ENCODE results near the gene SLC5A10.
"Not testable (repeated sequence)": the region's sequence is repeated elsewhere in the genome, so short reads cannot be mapped to it uniquely, and the experiment has no call there.

Gene SLC5A10
- total RNA-seq = 0 to 0.18 (median 0) reads per million in 4 experiments

DNA sequence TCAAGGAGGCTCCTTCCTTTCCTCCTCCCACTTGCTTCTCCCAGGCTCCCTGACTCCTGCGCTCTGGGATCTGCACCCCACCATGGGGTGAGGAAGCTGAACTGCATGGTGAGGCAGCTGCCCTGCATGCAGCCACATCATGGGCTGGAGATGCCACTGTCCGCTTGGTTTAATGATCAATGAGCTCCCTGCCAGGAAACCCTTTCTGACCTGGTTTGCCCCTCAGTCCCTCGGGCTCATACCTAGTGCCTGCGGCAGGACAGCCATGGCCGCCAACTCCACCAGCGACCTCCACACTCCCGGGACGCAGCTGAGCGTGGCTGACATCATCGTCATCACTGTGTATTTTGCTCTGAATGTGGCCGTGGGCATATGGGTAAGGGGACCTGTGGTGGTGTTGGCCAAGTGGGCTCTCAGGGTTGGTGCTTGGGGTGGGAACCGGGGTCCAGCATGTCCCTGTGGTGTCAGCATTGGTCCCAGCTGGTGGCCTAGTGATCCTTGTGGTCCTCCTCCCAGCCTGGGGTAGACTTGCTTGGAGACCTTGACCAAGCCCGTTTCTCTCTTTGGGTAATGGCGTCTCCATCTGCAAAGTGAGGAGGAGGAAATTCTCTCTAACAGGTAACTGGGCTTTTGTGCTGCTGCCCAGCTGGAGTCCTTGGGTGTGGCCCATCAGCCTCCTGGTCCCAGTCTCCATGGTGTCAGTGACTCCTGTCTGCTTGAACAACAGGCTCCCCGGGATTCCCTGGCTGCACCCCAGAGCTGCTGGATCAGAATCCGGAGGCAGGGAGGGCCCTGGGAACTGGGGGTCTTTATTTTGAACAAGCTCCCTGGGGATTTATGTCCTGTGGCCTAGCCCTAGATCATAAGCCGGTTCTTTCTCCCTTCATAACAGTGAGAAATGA, at the start of gene SLC5A10:
TSS of gene SLC5A10 (plus strand) at position 225 of the 902 bp plus-strand sequence. CDS start at position 266, 41 bp downstream.
- DNase-seq = no peak

DNA sequence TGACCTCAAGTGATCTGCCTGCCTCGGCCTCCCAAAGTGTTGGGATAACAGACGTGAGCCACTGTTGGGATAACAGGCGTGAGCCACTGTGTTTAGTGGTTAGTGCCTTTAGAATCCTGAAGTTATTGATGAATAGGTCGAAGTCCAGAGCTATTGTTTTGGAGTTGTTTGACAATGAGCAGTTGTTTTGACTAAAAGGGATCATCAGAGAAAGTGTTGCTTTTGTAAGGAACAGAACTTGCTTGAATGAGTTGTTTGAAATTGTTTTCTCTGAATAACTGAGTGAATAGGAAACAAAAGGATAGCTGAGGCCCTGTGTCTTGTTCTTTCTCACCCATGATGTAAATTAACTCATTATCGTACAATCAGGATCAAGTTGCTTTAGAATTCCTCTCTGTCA, 47.5 kb upstream of the SLC5A10 start:
- DNase-seq = no peak

DNA sequence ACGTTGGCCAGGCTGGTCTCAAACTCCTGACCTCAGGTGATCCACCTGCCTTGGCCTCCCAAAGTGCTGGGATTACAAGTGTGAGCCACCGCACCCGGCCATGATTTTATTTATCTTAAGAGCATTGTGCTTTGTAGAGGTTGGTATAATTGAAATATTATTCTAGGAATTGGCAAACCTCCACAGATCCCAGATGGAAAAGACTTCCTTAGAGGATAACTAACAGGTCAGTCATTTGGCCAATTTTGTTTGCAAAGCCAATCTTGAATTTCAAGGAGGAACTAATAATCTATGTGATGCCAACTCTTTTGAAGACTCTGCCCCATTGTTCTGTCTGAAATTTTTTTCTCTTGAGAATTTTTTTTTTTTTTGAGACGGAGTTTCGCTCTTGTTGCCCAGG, 46.7 kb upstream of the SLC5A10 start:
- DNase-seq = no peak

DNA sequence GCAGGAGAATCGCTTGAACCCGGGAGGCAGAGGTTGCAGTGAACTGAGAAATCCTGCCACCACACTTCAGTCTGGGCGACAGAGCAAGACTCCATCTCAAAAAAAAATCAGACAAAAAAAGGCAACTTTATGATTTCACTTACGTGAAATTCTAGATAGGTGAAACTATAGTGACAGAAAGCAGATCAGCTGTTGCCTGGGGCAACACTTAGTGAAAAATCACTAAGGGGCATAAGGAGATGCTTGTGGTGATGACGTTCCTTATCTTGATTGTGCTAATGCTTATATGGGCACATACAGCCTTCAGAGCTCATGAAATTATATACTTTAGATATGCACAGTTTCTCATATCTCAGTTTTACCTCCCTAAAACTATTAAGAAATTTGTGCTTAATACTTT, 41.6 kb upstream of the SLC5A10 start:
- DNase-seq = no peak

DNA sequence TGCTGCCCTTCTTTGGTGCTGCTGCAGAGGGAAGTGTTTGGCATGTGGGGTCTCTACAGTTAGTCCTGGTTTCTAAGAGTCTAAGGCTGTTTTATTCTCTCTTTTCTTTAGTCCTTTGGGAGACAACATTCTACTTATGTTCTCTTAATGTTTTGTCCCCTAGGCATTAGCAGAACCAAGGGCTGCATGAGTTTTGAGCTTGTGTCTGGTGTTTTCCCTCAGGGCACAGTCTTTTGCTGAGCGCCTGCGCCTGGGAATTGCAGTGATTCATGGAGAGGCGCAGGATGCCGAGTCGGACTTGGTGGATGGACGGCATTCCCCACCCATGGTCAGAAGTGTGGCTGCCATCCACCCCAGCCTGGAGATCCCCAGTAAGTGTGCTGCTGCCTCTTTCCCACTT, 41.1 kb upstream of the SLC5A10 start:
- no peak for DNase-seq

DNA sequence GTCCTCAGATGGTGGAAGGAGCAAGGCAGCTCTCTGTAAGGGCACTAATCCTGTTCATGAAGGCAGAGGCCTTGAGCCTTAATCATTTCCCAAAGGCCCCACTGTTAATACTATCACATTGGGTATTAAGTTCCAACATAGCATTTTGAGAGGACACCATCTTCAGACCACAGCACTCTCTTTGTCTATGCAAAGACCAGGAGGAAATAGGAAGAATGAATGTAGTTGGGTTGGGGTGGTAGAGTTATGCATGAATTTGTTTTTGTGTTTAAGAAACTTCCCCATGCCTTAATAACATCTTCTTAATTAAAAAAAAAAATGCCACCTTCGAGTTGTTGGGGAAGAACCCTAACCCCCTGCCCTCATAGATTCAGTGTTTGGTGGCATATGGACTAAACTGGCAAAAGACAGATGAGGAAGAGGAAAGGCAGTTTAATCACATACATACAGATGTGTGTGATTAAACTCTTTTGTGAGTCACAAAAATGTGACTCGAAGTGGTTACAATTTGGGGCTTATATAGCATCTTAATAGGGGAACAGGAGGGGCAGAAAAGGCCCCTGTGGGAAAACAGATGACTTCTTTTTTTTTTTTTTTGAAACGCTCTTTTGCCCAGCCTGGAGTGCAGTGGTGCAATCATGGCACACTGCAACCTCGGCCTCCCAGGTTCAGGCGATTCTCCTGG, 35.0 kb upstream of the SLC5A10 start:
- no peak for DNase-seq

DNA sequence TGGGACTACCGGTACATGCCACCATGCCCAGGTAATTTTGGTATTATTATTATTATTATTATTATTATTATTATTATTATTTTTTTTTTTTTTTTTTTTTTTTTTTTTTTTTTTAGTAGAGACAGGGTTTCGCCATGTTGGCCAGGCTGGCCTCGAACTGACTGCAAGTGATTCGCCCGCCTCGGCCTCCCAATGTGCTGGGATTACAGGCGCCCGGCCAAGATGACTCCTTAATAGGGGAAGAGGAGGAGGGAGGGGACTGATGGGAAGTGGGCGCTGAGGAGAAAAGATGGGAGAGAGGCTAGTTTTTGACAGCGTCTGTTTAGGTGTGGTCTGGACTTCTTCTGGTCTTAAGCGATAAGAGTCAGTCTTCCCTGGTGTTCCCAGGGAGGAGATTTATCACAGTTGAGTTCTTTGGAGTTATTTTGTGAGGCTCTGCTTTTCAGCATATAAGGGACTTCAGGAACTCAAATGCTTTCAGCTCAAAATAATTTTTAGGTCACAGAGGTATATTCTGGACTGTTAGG, 34.4 kb upstream of the SLC5A10 start:
- DNase-seq = no peak

DNA sequence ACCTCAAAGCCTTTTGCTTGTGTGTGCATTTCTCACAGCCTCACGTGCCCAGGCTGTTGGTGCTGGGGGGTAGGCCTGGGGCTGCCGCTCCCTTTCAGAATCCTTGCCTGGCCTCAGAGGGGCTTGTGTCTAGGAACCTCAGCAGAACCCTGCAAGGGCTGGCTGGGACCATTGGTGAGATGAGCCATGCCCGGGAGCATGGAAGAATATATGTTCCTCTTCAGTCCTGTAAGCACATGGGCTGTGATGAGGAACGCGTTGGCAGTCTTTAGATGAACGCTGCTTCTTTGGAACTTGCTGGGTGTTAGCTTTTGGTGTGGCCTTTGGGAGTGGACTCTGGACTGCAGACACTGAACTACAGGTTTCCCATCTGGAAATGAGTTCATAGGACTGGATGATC, 32.0 kb upstream of the SLC5A10 start:
- no peak for DNase-seq

DNA sequence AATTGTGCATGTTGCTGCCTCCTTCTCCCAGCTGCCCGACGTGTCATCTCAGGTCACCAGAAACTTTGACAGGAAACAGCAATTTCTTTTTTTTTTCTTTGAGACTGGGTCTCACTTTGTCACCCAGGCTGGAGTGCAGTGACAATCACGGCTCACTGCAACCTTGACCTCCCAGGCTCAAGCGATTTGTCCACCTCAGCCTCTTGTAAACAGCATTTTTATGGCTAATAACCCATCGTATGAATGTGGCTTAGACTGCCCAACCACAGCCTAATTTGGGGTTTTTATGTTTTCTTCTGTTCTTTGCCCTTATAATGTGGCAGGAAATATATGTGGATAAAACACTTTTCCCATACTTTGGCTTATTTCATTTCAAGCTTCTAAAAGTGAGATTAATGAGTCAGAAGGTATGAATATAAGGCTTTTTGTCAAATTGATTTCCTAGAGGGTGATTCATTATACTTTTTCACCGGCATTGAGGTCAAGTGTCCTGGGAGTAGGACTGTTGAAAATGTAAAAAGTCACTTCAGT, 31.0 kb upstream of the SLC5A10 start:
- DNase-seq = no peak

DNA sequence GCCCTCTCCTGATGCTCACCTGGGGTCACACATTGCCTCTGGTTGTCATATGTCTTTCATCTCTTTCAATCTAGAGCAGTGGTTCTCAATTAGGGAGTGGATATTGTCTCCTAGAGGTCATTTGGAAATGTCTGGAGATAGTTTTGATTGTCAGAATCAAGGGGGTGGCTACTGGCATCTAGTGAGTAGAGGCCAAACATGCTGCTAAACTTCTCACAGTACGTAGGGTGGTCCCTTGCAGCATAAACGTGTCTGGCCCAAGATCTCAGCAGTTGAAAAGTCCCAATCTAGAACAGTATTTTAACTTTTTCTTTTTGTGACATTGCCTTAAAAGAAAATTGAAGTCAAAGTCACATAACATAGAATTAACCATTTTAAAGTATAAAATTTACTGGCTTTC, 30.5 kb upstream of the SLC5A10 start:
- no peak for DNase-seq

DNA sequence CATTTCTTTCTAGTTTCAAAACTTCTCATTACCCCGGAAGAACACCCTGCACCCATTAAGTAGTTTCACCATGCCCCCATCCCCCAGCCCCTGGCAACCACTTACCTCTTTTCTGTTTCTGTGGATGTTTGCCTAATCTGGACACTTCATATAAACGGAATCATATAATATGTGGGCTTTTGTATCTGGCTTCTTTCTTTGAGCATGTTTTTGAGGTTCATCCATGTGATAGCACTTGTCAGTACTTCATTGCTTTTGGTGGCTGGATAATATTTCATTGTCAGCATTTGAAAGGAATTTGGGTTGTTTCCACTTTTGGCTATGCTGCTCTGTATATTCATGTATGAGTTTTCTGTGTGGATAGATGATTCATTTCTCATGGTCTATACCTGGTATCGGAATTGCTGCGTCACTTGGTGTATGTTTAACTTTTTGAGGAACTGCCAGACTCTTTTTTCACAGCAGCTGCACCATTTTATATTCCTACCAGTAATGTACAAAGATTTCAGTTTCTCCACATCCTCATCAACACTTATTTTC, 30.0 kb upstream of the SLC5A10 start:
- no peak for DNase-seq

DNA sequence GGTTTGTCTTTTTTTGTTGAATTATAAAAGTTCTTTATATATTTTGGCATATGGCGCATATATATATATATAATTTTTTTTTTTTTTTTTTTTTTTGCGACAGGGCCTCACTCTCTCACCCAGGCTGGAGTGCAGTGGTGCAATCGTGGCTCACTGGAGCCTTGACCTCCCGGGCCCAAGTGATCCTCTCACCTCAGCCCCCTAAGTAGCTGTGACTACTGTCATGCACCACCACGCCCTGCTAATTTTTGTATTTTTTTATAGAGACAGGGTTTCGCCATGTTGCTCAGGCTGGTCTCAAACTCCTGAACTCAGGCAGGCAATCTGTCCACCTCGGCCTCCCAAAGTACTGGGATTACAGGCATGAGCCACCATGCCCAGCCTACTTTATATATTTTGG, 29.4 kb upstream of the SLC5A10 start:
- not testable (repeated sequence) for DNase-seq

DNA sequence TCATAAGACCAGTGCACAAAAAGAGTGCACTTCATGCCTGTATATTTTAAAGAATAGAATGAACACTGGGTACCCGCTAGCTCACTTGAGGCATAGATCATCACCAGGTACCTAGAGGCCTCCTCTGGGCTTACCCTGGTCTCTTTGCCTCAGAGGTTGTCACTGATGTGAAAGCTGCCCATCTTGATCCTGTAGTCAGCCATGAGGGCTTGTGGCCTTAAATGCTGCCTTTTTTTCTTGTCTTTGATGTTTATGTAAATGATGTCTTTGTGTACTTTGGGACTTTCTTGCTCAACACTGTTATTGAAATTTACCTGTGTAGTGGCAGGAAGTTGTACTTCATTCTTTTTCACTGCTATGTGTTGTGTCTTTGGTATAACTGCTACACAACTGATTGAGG, 26.8 kb upstream of the SLC5A10 start:
- no peak for DNase-seq

DNA sequence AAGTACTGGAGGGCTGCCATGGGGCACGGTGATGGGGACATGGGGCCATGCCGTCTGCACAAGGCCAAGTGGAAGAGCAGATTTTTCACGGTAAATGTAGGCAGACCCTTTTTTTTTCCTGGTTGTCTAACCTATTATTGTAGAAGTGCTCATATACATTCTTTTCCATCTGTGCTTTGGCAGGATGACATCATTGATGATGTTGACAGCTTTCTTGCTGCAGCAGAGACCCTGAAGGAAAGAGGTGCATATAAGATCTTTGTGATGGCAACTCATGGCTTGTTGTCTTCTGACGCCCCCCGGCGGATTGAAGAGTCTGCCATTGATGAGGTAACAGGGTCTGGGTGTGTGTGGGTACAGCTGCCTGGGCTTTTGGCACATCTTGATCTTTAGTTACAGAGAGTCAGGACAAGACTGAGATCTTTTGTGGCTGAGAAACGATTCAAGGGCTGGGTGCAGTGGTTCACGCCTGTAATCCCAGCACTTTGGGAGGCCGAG, 23.3 kb upstream of the SLC5A10 start:
- DNase-seq = no peak

DNA sequence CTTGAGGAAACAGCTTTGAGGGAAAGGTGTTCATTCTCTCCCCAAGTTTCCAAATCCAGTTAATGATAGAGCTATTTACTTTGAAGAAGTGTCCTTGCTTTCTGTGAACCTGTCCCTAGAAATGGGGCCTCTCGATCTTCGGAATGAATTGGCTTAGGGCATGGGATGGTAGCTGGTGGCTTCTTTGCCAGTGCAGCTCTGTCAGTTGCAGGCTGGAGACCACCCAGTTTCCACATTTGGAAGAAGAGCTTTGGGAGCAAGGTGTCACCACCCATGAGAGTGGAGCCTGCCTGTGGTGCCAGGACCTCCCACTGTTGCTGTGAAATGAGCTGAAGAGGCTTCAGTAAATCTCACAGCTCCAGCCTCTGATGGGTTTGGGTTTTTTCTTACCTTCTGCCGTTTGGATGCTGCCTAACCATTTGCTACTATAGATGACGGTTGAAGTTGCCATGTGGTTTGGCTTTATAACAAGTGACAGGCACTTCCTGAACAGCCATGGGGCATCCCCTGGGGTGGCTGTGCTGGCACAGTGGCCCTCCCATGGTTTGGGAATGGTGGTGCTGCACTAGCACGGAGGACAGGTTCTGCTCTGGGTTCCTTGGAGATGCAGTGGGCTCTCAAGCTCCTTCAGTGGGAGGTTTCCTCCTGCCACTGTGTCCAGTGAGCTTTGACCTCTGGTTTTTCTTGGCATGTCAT, 19.5 kb upstream of the SLC5A10 start:
- DNase-seq = no peak

DNA sequence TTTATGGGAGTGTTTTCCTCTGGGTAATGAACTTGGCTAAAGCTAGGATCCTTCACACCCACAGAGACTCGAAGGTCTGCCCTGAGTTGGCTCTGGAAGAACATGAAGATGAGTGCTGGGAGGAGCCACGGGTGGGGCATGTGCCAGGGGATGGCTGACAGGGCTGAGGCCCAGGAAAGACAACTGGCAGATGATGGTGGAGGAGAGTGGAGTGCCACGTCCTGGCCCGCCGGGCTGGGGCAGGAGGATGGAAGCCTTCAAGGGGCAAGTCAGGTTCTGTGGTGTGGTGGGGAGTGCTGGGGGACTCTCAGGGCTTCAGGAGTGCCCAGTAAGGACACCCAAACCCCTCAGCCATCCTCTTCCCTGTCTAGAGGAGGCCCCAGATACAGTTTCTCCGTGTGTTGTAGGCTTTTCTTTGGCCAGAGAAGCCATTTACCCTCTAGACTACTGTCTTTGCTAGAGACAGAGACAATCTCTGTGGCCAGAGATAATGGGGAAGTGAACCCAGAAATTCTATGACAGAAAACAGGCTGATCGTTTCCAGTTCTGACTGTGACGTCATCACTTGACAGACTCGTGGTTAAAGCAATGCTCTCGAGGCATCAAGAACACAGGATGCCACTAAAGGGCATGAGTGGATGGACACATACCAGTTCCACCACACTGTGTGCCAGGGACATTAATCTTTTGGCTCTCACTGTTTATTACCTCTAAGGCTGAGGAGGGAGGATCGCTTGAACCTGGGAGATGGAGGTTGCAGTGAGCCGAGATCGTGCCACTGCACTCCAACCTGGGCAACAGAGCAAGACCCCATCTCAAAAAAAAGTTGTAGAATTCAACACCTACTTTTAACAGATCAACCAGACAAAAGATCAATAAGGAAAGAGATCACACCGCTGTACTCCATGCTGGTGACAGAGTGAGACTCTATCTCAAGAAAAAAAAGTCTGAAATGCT, 18.6 kb upstream of the SLC5A10 start:
- DNase-seq = no peak

DNA sequence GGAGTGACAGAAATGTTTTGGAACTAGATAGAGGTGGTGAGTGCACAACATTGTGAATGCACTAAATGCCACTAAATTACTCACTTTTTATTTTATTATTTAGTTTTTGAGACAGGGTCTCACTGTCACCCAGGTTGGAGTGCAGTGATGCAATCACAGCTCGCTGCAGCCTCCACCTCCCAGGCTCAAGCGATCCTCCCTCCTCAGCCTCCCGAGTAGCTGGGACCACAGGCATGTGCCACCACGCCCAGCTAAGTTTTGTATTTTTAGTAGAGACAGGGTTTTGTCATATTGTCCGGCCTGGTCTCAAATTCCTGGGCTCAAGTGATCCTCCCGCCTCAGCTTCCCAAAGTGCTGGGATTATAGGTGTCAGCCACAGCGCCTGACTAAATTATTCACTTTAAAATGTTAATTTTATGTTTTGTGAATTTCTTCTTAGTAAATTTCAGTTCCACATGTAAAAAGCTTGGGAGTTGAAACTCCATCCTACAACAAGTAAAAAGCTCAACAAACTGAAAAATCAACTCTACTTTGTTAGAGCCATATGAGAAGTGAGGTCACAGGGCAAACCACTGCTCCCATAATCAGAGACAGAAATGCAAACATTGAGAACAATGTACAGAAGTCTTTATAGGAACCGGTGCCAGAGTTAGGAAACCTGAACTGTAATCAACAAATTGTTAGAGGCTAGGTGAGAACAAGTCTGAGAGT, 13.8 kb upstream of the SLC5A10 start:
- no peak for DNase-seq

DNA sequence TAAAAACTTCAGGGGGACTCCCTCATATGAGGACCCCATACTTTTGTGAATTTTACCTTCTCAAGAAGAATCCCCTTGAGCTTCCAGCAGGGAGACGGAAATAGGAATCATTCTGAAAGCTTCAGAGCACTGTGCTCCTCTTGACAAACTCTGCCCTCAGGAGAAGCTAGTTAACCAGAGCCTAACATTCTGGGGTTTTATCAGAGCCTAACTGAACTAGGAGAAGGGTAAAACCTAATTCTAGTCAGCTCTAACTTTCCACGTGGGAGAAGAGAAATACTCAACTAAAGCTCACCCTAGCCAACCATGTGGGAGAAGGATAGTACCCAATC, 13.3 kb upstream of the SLC5A10 start:
- no peak for DNase-seq

DNA sequence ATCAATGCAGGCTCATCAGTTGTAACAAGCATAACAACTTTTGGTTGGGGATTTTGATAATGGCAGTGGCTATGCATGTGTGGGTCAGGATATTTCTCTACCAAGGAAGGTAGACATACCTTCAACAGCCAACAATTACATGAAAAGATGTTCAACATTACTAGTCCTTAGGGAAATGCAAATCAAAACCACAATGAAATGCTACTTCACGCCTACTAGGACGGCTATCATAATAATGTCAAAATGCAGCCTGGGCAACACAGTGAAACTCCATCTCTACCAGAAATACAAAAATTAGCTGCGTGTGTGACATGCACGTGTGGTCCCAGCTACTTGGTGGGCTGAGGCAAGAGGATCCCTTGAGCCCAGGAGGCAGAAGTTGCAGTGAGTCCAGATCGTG, 7.3 kb upstream of the SLC5A10 start:
- no peak for DNase-seq

DNA sequence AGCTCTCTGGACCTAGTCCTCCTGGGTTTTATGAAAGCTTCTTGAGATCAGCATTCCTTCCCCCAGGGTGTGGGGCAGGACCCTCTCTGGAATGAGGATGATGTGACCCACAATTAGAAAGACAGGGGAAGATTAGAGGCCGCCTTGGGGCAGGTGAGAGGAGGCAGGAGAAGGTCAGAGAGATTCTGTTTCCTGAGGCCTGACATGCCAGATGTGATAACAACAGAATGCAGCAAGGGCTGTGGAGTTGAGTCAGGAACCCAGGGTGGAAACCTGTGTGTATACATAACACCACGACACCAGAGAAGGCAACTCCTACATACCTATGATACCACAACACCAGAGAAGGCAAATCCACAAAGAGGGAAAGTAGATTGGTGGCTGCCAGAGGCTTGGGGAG, 5.4 kb upstream of the SLC5A10 start:
- DNase-seq = no peak

DNA sequence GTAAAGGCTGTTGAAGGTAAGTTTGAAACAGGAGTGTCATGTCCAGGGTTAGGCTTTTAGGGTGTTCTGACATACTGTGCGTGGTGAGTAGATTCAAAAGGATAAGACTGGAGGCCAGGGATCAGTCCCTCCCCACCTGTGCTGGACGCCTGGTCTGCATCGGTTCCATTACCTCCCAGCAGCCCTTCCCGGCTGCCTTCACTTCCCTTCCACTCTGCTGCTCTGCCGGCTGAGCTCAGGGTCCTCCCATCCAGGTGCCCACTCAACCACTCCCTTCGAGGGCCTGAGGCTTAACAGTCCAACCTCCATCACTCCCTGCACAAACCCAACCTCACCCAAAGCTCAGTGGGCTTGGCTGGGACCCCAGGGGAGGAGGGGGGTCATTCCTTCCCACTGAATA, 4.1 kb upstream of the SLC5A10 start:
- DNase-seq = no peak
